Sigmoid colon (tissue), 4 donors: ENCODE measurements around the gene MAP4.

Source experiments
- EP300 ChIP-seq, 4 donors: sonication (generic); formaldehyde crosslinking; IDR thresholded peaks; one replicate each; pipeline ENCODE4 v1.6.1; 2017; ENCODE audit warnings: antibody characterized with exemption in 4 of 4
- POLR2A ChIP-seq, 2 donors: fragments of 450-650 bp; IDR thresholded peaks; one replicate each; pipeline ENCODE4 v1.6.1; 2016; ENCODE audit warnings: antibody characterized with exemption in 2 of 2, mild to moderate bottlenecking in 2 of 2, moderate library complexity in 2 of 2
- POLR2AphosphoS5 ChIP-seq, 4 donors: sonication (generic); formaldehyde crosslinking; IDR thresholded peaks; one replicate each; pipeline ENCODE4 v1.6.1; 2017; ENCODE audit warnings: antibody characterized with exemption in 4 of 4
- TF ChIP-seq, protein P1 (sequence below), 4 experiments: fragments of 450-650 bp in 3 of 4; fragments of 200-600 bp in 1 of 4; IDR thresholded peaks; one replicate each; pipeline ENCODE4 v1.5.1; 2016 to 2019; ENCODE audit warnings: antibody characterized with exemption in 4 of 4, mild to moderate bottlenecking in 3 of 4, moderate library complexity in 2 of 4

DNA sequence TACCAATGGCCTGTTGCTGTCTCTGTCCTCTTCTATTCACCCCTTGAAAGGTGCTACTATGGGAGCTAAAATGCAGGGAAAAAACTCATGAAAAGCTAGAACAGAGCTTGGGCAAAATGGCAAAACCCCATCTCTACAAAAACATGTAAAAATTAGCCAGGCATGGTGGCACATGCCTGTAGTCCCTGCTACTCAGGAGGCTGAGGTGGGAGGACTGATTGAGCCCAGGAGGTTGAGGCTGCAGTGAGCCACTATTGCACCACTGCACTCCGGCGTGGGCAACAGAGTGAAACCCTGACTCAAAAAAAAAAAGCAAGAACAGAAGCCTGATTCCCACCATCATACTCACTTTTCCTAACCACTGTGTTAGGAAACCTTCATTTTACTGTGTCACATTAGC, 1.9 kb downstream of the MAP4 start:
- no peak for TF ChIP-seq POLR2A (IDR thresholded peaks at IDR 0.05)
- TF ChIP-seq, protein P1, sequence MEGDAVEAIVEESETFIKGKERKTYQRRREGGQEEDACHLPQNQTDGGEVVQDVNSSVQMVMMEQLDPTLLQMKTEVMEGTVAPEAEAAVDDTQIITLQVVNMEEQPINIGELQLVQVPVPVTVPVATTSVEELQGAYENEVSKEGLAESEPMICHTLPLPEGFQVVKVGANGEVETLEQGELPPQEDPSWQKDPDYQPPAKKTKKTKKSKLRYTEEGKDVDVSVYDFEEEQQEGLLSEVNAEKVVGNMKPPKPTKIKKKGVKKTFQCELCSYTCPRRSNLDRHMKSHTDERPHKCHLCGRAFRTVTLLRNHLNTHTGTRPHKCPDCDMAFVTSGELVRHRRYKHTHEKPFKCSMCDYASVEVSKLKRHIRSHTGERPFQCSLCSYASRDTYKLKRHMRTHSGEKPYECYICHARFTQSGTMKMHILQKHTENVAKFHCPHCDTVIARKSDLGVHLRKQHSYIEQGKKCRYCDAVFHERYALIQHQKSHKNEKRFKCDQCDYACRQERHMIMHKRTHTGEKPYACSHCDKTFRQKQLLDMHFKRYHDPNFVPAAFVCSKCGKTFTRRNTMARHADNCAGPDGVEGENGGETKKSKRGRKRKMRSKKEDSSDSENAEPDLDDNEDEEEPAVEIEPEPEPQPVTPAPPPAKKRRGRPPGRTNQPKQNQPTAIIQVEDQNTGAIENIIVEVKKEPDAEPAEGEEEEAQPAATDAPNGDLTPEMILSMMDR (IDR thresholded peaks at IDR 0.05) = no peak
- TF ChIP-seq EP300 (IDR thresholded peaks at IDR 0.05) = no peak
- peak in 1 of 4 donors; percentile 4 for TF ChIP-seq POLR2AphosphoS5 (IDR thresholded peaks at IDR 0.05)
